ENCODE data around the gene IL6.
"Not testable (repeated sequence)": the region's sequence is repeated elsewhere in the genome, so short reads cannot be mapped to it uniquely, and the experiment has no call there.

The IL6 gene

GRCh38 chr7:22726907-22727713 is at the start of gene IL6:
TSS of gene IL6 (plus strand) at chr7:22727200. CDS start at chr7:22727263, 63 bp downstream.
- DNase-seq, result peak; percentile 83

DNA sequence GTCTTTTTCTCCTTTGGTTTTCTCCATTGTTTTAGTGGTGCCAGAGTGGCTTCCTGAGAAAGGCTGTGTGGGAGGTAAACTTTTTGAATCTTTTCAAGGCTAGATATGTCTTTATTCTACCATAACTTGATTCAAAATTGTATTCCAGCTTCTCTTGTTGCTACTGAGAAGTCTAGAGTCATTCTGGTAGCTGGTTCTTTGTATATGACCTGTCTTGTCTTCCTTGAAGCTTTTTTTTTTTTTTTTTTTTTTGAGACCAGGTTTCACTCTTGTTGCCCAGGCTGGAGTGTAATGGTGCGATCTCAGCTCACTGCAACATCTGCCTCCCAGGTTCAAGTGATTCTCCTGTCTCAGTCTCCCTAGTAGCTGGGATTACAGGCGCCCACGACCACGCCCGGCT is 49.7 kb upstream of the IL6 start:
- not testable (repeated sequence) for DNase-seq

- DNase-seq, result no peak
Measured at GRCh38 chr7:22677680-22678079, 49.3 kb upstream of the IL6 start.

- no peak for DNase-seq
Measured at GRCh38 chr7:22680482-22680911, 46.5 kb upstream of the IL6 start.

GRCh38 chr7:22681312-22681711 is 45.7 kb upstream of the IL6 start:
- DNase-seq, result peak; percentile 44

- DNase-seq, result no peak
Measured at GRCh38 chr7:22681852-22682657, 44.9 kb upstream of the IL6 start.

DNA sequence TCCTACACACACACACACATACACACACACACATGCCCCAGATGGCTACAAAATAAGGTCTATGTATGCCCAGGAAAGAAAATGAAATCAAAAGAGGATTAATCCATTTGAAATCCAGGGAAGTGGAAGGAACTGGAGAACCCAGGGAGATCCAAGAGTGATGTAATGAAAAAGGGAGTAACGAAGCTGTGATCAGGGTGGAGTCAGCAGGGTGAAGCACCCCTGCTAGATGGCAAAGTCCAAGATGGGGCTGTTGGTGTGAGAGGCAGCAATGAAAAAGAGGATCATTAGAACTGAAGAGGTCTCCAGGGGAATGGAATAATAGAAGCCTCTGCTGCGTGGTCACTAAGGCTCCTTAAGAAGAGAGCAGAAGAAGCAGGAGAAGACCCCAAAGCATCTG is 43.6 kb upstream of the IL6 start:
- DNase-seq, result no peak

DNA sequence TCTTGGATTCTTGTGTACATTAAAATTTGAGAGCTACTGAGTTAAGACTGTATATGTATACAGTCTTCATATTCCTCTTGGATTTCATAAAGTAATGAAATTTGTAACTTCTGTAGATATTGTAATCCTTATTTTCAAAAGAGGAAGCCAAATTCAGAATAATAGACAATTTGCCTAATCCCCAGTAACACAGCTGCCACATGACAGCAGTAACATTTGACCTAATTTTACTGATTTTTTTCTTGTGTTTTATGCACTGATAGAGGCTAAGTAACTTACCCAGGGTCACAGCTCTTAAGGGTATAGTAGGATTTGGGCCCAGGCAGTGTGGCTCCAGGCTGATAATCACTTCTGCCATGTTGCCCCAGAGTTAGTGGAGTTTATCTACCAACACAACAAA is 40.4 kb upstream of the IL6 start:
- DNase-seq, result no peak

DNA sequence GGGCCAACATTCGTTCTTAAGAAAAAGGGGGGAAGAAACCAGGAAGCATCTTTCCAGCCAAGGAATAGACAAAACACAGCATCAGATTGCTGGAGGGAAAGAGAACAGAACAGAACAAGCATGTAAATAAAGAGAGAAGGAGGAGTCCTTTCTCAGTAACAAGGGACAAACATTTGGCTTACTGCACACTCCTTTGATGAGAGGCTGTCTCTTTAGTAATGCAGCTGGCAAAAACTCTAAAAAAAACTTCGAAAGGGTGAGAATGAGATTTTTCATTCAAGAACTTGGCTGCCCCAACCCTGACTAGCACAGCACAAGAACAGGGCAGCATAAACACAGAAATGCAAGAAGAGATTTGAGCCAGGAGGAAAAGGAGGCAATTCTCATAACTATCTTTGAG is 38.9 kb upstream of the IL6 start:
- DNase-seq, result no peak

DNA sequence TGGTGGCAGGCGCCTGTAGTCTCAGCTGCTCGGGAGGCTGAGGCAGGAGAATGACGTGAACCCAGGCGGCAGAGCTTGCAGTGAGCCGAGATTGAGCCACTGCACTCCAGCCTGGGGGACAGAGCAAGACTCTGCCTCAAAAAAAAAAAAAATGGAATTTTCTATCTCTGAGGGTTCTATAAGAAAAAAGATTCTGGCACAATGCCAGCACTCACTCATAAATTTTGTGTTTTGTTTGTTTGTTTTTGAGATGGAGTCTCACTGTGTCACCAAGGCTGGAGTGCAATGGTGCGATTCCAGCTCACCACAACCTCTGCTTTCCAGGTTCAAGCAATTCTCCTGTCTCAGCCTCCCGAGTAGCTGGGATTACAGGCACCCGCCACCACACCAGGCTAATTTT is 38.1 kb upstream of the IL6 start:
- DNase-seq, result not testable (repeated sequence)

DNA sequence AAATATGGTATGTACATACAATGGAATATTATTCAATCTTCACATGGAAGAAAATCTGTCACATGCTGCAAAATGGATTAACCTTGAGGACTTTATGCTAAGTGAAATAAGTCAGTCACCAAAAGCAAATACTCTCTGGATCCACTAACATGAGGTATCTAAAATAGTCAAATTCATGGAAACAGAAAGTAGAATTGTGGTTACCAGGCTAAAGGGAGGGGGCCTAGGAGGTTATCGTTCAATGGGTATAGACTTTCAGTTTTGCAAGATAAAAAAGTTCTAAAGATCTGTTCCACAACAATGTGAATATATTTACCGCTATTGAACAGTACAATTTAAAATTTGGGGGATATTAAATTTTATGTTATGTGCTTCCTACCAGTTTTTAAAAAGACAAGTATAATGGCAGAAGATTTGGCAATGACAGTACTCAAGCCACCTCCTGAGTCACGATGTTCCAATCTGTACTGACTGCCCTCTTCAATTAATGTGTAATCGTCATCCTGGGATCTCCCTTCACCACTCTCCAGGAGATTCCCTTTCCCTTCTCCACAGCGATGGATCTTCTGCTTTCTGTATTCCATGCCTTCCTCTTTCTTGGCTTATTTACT is 32.3 kb upstream of the IL6 start:
- DNase-seq, result no peak

GRCh38 chr7:22695476-22696132 is 31.4 kb upstream of the IL6 start:
- no peak for DNase-seq

DNA sequence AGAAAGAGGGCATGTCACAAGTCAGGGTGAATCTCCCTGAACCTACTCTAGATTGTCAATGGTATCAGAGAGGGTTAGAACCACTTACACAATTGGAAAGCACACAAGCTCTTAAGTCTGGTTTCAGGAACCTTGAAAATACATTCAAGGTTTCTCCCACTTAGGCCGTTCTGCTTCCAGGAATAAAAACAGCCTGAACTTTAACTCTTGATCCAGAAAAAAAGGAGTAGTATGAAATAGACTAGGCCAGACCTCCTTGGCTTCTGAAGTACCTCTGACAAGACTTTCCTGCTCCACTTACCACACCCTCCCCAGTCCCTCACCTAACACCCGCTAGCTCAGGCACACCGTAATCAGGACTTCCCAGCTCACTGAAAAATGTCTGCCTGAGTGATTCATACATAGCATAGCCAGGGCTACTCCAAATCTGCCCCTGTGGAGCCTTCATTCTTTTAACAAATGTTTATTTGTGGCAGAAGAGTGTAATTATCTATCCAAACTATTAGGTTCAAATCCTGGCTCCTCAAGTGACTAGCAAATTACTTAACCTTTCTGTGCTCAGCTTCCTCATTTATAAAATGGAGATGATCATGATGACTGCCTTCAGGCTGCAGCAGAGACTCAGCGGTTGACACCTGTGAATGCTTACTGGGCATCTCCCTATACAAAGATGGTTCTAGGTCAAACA is 30.3 kb upstream of the IL6 start:
- DNase-seq, result no peak

- no peak for DNase-seq
Measured at GRCh38 chr7:22697322-22697859, 29.6 kb upstream of the IL6 start.

DNA sequence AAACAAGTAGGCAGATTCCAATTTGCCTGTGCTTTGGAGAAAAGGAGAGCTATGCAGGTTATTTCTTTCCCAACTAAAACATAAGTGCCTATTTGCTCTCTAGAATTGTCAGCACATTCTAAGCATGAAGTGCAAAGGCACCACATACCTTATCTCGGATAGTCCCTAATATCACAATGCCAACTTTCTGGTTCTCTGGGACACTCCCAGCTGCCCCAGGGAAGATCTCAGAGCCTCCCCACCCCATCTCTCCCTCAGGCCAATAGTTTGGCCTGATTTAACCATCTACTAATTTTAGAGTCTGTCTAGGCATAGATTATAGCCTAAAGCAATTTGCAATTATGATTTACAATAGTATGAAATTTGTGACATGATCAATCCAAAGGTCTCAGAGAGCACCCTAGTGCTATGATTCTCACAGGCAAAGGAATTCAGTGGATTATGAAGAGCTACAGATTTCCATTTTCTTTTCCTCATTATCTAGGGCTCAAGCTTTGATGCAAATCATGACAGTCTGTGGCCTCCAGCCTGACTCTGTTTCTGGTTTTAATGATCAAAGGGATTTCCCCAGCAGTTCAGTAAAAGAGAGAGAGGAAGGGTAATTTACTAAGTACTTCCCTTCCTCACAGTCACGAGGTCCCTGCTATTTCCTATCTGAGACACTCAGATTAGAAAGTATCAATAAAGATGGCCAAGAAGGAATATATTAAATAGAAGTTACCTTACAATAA is 29.0 kb upstream of the IL6 start:
- DNase-seq, result no peak

DNA sequence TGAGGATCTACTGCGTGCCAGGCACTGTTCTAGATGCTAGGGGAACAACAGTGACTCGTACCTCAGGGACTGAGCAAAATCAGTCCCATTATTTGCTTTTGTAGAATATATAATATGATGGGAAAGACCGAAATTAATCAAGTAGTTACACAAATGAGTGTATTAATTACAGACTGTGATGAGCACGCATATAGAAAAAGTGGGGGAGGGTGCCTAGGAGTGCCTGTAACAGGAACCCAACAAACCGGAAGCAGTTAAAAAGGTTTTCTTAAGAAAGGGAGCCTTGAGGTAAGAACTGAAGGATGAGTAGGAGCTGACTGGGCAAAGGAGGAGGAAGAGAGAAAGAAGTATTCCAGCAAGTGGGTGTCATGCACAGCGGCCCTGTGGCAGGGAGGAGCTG is 28.2 kb upstream of the IL6 start:
- DNase-seq, result no peak

DNA sequence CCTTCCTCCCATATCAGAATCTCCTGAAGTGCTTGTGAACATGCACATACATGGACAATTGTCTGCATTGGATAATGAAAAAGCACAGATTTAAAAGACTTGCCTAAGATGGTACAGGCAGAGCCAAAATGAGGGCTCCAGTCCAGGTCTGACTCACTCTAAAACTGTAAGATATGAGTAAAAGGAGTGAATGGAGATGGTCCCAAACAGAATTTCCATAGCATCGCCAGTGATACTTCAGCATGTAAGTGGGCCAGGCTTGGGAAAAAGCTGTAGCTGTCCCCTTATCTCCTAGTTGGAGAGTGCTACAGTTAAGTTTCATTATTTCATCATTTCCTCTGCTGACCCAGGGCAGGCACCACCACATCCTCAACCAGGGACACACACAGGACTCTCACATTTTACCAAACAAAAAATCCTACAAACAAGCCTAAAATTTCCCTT is 26.4 kb upstream of the IL6 start:
- no peak for DNase-seq

DNA sequence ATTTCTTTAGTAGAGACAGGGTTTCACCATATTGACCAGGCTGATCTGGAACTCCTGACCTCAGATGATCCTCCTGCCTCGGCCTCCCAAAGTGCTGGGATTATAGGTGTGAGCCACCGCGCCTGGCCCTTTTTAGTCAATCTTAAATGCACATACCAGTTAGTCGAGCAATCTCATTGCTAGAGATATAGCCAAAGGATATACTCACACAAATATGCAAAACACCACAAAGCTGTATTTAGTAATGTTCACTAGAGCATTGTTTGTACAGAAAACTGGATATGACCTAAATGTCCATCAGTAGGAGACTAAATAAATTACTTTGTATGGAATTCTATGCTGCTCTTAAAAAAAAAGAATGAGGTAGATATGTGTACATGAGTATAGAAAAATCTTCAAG is 24.5 kb upstream of the IL6 start:
- no peak for DNase-seq

DNA sequence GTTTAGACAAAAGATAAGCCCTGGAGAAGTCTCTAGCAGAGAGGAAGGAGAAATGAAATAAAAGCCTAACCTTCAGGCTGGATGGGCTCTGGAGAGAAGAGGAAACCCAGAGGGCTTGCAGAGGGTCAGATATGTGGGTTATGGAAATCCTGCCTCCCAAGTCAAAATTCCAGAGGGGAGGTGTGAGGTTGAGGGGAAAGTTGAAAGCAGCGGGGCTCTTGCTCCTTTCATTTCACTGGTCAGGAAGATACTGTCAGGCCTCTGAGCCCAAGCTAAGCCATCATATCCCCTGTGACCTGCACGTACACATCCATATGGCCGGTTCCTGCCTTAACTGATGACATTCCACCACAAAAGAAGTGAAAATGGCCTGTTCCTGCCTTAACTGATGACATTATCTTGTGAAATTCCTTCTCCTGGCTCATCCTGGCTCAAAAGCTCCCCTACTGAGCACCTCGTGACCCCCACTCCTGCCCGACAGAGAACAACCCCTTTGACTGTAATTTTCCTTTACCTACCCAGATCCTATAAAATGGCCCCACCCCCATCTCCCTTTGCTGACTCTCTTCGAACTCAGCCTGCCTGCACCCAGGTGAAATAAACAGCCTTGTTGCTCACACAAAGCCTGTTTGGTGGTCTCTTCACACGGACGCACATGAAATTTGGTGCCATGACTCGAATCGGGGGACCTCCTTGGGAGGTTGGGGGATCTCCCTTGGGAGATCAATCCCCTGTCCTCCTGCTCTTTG is 23.7 kb upstream of the IL6 start:
- not testable (repeated sequence) for DNase-seq

DNA sequence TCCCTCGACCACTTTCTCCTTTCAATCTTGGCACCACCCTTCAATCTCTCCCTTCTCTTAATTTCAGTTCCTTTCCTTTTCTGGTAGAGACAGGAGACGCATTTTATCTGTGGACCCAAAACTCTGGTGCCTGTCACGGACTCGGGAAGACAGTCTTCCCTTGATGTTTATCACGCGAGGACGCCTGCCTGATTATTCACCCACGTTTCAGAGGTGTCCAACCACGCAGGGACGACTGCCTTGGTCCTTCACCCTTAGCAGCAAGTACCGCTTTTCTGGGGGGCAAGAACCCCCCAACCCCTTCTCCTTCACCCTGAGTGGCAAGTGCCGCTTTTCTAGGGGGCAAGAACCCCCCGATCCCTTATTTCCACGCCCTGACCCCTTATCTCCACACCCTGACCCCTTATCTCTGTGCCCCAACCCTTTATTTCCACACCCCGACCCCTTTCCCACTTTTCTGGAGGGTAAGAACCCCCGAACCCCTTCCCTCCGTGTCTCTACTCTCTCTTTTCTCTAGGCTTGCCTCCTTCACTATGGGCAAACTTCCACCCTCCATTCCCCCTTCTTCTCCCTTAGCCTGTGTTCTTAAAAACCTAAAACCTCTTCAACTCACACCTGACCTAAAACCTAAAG is 22.9 kb upstream of the IL6 start:
- DNase-seq, result not testable (repeated sequence)
